NCI-H1092 (cell line): ENCODE results near the gene NT5DC2.
A peak's percentile ranks its signal among the peaks of the same experiment; 100 is the strongest.

ENCODE experiments used
- DNase-seq: peaks from one replicate; lab custom pipeline; 2025; lab: John Stamatoyannopoulos, UW

The NT5DC2 gene

DNA sequence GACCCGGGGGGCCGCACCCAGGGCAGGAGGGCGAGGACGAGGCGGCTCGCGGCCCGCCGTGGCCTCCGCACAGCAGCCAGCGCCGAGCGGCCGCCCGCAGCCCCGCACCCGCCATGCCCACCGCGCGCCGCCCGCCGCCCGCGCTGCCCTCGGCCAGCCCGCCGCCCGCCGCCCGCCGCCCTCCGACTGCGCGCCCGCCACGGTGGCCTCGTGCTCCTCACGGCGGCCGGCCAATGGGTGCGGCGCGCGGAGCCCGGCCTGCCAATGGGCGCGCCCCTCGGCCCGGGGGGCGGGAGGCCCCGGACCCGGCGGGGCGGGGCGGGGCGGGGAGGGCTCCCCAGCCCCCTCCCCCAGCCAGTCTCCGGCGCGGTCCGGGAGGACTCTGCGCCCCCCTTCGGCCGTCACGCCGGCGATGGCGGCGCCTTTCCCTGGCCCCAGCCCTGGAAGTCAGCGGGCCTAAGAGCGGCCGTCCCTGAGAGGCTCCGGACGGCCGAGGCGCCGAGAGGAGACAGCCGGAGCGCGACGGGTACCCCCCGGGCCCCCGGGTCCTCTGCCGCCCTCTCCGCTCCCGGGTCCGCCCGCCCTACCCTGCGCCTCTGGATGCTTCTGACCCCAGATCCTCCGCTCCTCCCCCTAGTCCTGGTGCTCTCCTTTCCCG is at the start of gene NT5DC2:
Gene NT5DC2 (minus strand): TSS at position 235 of the 658 bp plus-strand sequence. CDS start 120 bp downstream, at position 115.
- DNase-seq = peak; percentile 57

DNA sequence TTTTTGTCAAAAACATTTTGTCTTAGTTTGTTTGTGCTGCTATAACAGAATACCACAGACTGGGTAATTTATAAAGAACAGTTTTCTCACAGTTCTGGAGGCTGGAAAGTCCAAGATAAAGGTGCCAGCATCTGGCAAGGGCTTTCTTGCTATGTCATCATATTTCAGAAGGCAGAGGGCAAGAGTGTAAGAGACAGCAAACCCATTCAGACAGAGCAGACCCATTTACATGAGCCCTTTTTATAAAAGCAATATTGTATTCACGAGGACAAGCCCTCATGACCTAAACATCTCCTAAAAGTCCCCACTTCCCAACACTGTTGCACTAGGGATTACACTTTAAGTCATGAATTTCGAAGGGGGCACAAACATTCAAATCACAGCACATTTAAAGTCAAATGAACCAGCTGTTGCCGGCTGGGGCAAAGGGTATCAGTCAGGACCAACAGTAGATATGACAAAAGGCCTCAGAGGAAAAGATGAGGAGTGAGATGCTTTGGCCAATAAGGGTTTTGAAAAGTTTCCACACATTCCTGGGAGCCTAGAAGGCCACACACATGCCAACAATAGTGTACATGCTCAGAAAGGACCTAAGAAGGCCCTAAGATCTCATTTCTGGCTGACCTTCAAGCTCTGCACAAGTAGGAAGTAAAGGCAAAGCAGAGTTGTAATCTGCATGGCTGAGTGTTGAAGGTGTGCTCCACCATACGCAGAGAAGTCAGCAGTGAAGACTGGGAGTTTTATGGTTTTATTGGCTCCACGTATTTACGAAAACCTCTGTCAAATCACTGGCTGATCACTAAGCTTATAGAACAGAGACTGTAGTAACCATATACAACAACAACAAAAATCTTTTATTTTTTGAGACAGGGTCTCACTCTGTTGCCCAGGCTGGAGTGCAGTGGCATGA is 40.7 kb upstream of the NT5DC2 start:
- no peak for DNase-seq

DNA sequence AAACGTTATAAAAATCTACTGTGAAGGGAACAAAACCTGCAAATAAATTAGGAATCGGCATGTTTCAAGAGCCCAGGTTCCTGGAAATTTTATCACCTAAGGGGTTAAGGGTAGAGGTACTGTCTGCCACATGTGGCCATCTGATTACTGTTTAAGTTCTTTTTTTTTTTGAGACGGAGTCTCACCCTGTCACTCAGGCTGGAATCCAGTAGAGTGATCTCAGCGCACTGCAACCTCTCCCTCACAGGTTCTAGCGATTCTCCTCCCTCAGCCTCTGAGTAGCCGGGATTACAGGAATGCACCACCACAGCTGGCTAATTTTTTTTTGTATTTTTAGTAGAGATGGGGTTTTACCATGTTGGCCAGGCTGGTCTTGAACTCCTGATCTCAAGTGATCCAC is 38.6 kb upstream of the NT5DC2 start:
- no peak for DNase-seq

DNA sequence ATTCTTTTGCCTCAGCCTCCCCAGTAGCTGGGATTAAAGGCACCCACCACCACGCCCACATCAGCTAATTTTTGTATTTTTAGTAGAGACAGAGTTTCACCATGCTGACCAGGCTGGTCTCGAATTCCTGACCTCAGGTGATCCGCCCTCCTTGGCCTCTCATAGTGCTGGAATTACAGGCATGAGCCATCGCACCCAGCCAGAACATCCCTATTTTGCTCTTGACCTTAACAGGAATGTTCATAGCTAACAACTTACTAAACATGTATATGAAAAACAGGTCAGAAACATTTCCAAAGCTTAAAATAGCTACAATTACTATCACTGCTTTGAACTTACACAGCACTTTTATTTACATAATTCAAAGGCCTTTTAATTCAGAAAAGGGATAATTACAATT is 36.4 kb upstream of the NT5DC2 start:
- DNase-seq = no peak

DNA sequence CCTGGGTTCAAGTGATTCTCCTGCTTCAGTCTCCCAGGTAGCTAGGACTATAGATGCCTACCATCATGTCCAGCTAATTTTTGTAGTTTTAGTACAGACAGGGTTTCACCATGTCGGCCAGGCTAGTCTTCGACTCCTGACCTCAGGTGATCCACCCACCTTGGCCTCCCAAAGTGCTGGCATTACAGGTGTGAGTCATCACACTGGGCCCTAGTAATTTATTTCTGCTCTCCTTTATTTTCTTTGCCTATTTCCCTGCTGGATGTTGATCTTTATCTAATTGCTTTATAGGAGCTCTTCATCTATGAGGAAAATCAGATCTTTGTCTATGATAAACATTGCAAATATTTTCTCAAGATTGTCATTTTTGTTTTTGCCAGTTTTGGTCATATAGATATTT is 34.4 kb upstream of the NT5DC2 start:
- DNase-seq = no peak

DNA sequence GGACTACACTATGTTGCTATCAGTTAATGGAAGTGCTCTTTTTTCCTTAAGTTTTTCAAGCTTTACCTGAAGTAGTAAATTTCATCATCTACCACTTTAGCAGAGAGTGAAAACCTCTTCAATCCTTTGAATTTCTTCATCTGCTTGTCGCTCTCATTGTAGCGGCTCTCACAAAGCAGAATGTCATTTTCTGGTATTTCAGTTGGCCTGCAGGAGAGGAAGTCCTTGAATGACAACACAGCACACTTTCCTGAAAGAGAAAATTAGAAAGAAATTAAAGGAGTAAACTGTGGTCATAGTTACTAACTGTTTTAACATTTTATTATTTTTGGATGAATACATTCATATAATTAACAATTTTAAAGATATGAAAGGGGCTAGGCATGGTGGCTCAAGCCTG is 30.3 kb upstream of the NT5DC2 start:
- no peak for DNase-seq

DNA sequence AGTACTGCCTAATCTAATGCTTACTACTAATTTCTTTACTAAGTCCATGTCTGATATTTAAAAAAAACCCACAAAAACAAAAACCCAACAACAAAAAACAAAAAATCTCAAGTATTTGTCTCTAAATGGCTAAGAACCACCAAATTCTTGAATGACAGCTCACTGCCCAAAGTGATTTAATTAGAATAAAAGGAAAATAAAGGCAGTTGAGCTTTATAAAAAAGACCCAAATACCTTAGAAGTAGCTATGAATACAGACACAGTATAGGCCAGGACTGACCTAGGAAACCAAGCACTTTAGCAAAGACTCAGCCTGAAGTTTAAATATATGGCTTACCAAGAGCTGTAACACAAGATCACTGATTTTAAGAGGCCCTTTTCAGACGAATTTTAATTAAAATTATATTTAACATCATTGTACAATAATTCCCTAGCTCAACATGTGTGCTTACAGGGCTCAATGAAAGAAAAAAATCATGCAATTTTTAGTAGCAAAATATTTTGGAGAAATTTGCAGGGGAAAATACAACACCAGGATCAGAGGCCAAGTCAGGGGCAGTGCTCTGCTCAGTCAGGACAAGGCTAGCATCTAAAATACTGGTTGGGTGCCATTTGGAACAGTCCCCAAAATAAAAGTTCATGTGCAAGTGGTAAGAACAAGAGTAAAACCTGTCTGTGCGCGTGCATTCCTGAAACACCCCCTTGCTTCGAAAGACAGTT is 27.5 kb upstream of the NT5DC2 start:
- no peak for DNase-seq

DNA sequence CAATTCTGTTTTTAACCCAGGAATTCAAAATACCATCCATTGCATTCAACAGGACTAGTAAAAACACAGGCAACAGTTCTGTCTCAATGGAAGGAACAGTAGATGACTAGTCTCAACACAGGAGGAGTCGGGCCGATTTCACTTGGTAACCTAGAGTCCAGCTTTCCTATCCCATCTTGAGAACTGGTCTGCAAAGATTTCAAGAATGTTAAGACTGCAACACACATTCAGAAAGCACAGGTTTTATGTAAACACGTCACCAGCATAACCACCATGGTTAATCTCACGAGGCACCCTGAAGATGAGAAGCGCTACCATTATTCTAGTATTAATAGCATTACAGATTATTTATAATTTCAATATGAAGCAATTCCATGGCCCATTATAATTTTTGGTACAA is 24.8 kb upstream of the NT5DC2 start:
- no peak for DNase-seq

DNA sequence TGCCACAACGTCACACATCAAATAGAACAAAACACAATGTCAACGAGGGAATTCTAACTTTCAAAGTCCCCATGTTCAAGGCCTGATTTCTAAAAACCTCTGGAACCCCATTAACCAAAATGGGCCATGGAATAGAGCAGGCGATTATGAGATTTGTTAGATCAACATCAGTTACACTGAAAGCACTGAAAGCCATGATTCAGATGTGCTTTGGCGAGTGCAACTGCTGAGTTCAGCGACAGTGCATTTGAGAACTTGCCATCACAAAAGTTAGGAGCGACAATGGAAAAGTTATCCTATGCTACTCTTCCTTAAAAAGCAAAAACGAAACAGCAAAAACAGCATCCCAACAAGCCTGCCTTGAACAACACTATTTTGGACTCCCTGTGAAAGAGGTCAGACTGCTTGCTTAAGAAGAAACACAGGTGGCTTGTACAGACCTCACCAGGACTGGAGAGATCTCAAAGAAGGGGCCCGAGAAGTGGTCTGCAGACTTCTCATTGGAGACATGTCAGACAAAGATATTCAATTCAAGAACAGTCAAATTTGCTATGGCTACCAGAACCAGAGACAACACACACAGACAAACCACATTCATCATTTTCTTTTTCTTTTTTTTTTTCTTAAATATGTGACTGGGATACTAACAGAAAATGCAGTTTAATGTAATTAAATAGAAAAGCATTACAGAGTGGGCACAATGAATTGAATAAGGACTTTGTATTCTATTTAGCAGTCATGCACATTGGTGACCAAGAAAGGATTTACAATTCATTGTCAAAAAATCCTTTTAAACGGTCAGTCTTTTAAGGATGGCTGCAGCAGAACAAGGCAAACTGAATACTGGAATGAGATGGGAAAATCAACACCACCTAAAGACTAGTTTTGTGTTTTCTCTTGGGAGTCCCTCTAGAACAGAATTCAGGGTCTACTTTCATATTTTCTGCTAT is 23.6 kb upstream of the NT5DC2 start:
- DNase-seq = no peak

DNA sequence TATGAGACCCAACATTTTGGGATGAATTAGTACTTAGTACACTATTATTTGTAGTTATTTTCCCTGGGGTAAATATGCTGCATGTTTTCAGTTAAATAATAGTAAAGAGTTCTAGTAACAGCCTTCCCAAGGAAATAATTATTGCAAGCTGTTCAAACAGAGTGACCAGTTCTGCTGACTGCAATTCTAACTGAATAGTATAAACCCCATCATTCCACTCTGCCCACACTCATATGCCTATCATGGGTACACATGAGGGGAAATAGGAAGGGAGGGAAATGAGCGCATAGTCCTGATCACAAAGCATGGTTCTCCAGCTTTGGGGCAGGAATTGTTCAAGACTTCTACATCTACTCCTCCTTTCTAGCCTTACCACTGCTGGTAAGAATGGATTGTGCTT is 21.4 kb upstream of the NT5DC2 start:
- DNase-seq = no peak

DNA sequence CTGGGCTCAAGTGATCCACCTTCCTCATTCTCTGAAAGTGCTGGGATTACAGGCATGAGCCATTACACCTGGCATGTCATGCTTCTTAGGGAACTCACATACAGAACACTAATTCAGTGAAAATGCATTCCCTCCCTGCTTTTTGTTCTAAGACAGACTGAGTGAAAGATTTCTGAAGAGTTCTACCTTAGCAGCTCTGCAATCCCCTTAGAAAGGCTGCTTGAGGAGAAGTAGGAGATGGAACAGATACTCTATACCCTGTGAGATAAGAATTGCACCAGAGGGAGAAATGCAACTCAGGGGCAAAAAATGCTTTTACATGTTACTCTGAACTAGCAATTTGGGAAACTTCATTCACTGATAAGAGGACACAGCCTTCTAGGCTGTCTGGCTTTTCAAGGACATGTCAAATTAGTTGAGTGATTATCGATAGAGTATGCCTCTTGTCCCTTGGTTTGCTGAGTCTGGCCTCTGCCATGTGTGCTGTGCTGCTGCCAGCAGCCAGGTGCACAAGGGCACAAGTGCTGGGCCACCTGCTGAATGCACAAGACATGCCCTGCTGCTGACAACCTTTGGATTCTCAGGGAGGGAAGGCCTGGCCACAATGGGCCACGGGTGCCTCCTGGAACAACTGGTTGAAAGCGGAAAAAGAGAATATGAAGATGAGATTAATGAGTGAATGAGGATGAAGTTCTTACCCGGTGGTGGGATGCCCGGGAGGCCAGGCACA is 20.5 kb upstream of the NT5DC2 start:
- no peak for DNase-seq

DNA sequence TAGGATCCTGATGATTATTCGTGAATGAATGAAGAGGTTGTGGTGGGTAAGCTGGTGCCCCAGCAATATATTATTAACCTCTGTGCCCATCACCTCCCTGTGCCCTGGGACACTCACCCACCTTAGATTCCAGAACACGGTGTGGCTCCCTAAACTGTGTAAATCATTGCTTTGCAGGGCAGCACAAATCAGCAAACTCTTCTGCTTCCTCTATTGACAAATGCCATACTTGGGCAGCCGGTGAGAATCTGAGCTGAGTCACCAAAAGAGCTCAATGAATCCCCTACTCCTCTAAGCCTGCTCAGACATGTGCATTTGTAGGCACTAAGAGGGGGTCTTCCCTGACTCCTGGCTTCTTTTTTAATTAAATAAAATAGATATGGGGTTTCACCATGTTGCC is 18.4 kb upstream of the NT5DC2 start:
- DNase-seq = no peak

DNA sequence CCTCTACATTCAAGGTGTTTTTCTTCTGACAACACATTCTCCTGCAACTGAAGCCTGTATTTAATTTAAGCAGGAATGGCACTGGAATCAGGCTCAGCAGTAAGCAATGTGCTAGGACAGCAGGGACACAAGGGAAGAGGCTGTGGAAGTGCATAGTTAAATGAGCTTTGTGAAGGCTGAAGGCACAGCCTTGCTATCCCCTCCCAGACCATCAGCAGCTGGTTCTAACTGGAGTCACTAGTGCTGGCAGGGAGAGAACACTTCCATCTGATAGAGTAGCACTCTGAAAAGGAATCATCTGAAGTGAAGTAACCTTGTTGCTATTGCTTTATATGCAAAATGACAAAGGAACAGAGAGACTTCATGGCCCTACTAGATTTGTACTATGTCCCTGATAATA is 17.5 kb upstream of the NT5DC2 start:
- no peak for DNase-seq

DNA sequence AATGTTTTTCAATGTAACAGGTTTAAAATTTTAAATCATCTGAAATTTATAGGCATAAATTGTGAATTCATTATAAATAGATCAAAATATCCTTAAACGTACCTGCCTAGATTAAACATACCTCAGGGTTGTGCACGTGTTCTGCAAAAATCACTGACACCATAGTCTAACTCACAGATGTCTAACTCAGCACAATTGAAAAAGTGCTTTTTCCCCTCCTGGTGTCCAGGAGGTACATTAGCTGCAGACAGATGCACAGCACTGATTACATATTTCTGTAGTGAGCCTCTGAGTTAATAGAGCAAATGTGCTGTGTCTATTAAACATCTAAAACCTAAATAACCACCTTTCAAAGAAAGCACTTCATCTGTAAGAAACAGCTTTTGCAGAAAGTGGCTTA is 13.5 kb upstream of the NT5DC2 start:
- no peak for DNase-seq

DNA sequence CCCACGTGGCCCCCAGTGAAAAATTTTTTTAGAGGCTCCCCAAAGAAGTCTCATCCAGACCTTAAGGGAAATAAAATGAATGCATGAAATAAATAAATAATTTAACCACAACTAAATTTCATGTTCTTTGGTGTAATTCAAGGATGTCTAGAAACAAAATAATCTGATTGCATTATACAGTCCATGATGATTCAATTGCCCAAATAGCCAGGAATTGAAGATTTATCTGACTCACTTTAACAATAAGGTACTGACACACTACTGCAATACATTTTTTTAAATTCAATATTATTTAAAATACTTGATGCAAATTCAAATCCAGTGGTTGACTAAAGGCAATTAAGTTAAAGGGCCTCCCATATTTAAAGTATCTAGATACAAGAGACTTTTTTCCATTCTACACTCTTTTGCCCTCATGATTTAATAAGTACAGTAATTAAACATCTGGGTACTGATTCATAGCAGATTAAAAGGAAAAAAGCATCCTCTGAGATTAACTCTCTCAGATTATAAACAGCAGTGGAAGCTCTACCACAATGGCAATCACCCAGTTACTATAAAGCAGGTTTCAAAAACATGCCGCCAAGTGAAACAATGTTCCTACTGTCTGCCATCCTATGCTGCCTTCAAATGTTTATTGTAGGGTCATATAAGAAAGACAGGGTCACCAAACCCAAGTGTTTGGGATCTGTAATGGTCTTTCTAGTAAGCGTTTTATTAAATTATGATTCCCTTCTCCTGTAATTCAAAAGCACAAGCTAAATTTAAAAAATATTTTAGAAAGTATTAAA is 12.6 kb upstream of the NT5DC2 start:
- no peak for DNase-seq

DNA sequence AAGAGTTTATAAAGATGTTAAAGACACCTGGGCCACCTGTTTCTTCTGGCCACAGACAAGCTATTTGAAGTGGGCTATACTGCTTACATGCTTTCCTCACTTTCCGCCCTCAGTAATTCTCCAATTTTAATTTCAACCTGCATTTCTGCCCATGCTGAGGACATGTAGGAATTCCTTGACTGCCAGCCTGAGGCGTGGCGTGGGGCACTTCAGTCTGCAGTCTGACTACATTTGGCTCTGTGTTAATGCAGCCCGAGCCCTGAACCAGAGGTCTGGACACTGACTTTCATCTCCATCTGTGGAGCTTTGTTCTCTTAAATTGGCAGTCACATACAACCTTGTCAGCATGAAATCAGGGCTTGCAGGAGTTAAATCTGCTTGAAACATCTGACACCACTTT is 11.3 kb upstream of the NT5DC2 start:
- DNase-seq = no peak

DNA sequence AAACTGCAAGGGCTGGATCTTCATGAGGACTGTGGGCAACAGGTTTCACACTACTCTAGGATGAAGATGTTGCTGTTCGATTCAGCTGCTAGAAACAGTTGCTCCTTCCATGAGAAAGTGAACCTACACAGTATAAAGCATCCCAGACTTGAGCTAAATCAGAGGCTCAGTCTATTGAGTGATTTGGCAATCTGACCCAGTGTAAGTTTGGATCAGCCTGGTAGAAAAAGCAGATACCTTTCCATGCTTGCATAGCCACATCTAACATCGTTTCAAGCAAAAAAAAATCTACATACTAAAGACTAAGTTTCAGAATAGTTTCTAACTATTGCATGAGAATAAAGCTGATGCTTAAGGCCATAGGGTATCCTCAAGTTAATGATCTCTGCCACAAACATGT is 7.4 kb upstream of the NT5DC2 start:
- no peak for DNase-seq

DNA sequence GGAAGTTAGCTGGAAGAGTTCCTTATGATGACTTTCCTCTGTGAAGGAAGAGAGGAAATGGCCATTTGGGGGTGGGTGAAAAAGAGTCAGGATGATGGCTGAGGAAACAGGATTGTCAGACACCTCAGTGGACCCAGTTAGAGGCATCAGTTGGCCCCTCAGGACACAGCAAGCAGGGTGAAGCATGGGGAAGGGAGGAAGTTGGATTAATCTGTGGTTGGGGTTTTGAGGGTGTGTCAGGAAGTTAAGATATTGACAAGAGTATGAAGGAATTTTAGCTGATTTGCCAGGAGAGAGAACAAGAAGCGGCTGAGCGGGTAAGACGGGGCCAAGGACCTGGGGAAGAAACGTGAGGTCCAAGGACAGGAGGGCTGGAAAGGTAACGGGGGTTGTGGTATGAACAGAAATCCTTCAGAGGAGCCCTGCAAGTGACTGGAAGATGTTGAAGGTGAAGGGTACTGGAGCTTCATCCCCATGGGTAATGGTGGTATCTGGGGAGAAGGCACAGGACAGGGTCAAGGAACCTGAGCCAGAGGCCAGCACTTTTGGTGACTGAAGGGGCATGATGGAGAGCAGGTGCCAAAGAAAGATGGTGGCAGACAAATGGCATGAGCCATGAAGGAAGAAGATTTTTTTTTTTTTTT is 5.5 kb upstream of the NT5DC2 start:
- no peak for DNase-seq

DNA sequence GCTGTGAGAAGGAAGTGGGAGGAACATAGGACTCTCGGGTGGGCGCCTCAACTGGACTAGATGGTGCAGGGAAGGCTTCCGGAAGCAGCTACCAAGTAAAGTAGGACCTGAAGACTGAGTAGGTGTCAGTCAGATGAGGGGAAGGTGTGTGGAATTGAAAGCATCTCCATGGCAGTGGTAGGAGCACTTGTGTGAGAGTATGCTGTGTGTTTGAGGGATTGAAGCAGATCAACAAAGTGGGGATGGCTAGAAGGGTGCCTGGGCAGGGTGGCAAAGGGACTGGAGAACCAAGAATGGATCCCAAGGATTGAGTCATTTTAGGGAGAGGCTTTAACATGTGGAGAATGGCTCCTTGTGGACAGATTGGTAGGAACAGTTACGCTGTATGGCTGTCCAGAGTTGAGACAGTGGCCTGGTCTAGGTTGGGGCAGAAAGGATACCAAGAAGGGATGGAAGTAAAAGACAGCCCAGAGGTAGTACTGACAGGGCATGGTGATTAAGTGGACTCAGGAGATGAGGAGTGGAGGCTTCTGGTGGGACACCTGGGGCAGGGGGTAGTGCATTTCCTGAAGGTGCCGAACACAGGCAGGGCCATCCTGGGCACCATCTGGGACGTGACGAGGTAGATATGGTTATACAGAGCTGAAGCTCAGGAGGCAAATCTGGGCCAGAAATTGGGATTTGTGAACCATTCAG is 4.2 kb upstream of the NT5DC2 start:
- no peak for DNase-seq
